GM19099 (cell line): ENCODE results near the gene HMGA1.

Source experiments
- POLR2A ChIP-seq: IDR thresholded peaks from 3 replicates; pipeline ENCODE4 v1.6.1; 2011; ENCODE audit warnings: low read depth; ENCODE audit not compliant: insufficient read length; ENCODE audit errors: extremely low read depth

Gene HMGA1

GRCh38 chr6:34289137-34289536 lies 52.5 kb downstream of the HMGA1 start:
- TF ChIP-seq POLR2A: no peak

DNA sequence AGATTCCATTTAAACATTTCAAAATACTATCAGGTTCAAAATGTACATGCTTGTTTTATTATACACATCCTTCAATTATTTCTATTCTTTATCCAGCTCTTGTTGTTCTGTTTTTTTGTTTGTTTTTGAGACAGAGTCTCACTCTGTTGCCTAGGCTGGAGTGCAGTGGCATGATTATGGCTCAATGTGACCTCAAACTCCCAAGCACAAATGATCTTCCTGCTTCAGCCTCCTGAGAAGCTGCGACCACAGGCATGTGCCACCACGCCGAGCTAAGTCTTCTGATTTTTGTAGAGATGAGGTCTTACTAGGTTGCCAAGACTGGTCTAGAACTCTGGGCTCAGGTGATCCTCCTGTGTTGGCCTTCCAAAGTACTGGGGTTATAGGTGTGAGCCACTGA lies 56.3 kb downstream of the HMGA1 start:
- no peak for TF ChIP-seq POLR2A

GRCh38 chr6:34295721-34296120 lies 59.0 kb downstream of the HMGA1 start:
- no peak for TF ChIP-seq POLR2A
